Measurements from ENCODE around the gene SNAI3. TPM values are rescaled to one million over a fixed set of nuclear protein-coding genes. Genes with fewer than 3 reads are reported as not detected.

Gene SNAI3
- total RNA-seq, 2 donors from 2014 or later = 1.0 to 1.6 TPM

- no peak for DNase-seq (ENCODE audit: low spot score)
- TF ChIP-seq, protein P1, sequence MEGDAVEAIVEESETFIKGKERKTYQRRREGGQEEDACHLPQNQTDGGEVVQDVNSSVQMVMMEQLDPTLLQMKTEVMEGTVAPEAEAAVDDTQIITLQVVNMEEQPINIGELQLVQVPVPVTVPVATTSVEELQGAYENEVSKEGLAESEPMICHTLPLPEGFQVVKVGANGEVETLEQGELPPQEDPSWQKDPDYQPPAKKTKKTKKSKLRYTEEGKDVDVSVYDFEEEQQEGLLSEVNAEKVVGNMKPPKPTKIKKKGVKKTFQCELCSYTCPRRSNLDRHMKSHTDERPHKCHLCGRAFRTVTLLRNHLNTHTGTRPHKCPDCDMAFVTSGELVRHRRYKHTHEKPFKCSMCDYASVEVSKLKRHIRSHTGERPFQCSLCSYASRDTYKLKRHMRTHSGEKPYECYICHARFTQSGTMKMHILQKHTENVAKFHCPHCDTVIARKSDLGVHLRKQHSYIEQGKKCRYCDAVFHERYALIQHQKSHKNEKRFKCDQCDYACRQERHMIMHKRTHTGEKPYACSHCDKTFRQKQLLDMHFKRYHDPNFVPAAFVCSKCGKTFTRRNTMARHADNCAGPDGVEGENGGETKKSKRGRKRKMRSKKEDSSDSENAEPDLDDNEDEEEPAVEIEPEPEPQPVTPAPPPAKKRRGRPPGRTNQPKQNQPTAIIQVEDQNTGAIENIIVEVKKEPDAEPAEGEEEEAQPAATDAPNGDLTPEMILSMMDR (IDR thresholded peaks at IDR 0.05) = no peak
- no peaks in the 10 kb centered on the region for H3K9me3 ChIP-seq
- H3K27ac ChIP-seq = no peak overlapping the region
- H3K4me3 ChIP-seq = no peak overlapping the region
- H3K4me1 ChIP-seq = no peaks in the 10 kb centered on the region
- H3K36me3 ChIP-seq = peaks cover 68% of the 10 kb centered on the region
- H3K27me3 ChIP-seq = no peaks in the 10 kb centered on the region
These were observed 38.7 kb upstream of the SNAI3 start for GRCh38 chr16:88724855-88725555.

DNA sequence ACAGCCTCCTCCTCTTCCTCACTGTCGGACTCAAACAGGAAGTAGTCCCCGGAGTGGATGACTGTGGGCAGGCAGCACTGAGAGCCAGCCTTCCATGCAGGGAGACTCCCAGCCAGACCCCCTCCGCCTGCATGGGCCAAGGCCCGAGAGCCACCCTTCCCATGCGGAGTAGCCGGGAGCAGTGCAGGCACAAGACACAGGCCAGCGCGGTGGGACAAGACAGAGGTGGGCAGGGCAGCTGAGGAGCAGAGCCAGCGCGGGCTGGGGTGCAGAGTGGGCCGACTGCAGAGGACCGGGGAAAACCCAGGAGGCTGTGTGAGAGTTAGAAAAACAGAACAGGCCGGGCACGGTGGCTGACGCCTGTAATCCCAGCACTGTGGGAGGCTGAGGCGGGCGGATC lies 37.6 kb upstream of the SNAI3 start:
- no peak for DNase-seq (ENCODE audit: low spot score)
- Histone ChIP-seq H3K9me3 (no peaks in the 10 kb centered on the region), H3K4me1 (no peaks in the 10 kb centered on the region), H3K4me3 (no peak overlapping the region), H3K36me3 (peaks cover 78% of the 10 kb centered on the region), H3K27ac (no peak overlapping the region), H3K27me3 (no peaks in the 10 kb centered on the region)
- TF ChIP-seq, protein P1 (IDR thresholded peaks at IDR 0.05) = no peak

DNA sequence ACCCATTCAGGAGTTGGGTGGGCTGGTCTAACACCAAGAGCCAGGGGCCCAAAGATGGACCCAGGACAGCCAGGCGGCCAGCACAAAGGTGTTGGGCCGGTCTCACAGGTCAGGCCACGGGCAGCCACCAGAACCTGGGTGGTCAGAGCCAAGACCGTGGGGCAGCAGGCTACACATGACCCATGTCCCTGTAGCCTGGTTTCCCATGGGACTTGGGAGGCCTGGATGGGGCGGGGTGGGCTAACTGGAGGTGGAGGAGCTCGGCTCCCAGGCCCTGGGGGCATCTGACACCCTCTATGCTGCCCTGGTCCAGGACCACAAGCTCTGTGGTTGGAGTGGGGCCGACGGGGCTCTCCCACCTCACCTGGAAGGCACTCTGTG lies 37.2 kb upstream of the SNAI3 start:
- no peaks in the 10 kb centered on the region for H3K9me3 ChIP-seq
- DNase-seq (ENCODE audit: low spot score) = no peak
- H3K36me3 ChIP-seq = peaks cover 80% of the 10 kb centered on the region
- H3K4me1 ChIP-seq = no peaks in the 10 kb centered on the region
- no peak overlapping the region for H3K4me3 ChIP-seq
- H3K27me3 ChIP-seq = no peaks in the 10 kb centered on the region
- no peak overlapping the region for H3K27ac ChIP-seq
- TF ChIP-seq, protein P1 (IDR thresholded peaks at IDR 0.05) = no peak

GRCh38 chr16:88722784-88723506 lies 36.6 kb upstream of the SNAI3 start:
- TF ChIP-seq, protein P1 (IDR thresholded peaks at IDR 0.05) = no peak
- no peaks in the 10 kb centered on the region for H3K9me3 ChIP-seq
- H3K27ac ChIP-seq = no peak overlapping the region
- no peaks in the 10 kb centered on the region for H3K27me3 ChIP-seq
- H3K4me3 ChIP-seq = no peak overlapping the region
- H3K4me1 ChIP-seq = no peaks in the 10 kb centered on the region
- peaks cover 80% of the 10 kb centered on the region for H3K36me3 ChIP-seq
- no peak for DNase-seq (ENCODE audit: low spot score)

DNA sequence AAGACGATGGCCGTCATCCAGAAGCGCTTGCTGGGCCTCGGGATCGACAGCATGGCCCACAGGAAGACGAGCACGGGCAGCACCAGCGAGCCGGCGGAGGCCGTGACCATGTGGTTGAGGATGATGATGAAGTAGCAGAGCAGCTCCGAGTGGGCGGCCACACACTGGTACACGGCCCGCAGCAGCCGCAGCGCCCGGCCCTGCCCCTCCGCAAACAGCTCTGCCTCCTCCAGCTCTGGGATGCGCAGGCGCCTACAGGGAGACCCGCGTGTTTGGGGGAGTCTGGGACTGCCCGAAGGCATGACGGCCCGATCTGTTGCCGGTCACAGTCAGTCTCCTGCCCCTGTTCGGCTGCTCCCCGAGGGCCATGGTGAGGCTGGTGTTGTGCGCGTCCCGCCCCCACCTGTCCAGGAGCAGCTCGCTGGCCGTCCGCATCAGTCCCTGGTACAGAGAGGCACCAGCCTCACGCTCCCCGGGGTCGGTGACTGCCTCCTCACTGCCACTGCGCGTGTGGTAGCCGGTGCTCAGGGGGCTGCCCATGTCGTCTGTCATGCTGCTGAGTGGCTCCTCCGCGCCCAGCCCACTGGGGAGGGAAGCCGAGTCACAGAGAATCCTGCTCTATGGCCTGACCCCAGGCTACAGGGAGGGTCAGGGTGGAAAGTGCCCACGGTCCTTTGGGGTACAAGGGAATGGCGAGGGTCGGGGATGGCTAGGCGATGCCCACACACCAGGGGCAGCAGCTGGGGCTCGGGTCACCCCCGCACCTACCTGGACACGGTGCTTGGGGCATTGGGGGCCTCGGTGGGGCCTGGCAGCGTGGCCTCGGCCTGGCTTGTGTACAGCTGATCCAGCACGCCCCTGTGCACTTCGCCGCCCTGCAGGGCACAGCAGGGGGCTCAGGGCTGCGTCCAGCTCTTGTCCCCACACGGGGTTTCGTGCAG lies 35.8 kb upstream of the SNAI3 start:
- Histone ChIP-seq H3K9me3 (no peaks in the 10 kb centered on the region), H3K4me1 (no peaks in the 10 kb centered on the region), H3K4me3 (no peak overlapping the region), H3K27me3 (no peaks in the 10 kb centered on the region), H3K27ac (no peak overlapping the region), H3K36me3 (peaks cover 86% of the 10 kb centered on the region)
- TF ChIP-seq, protein P1 (IDR thresholded peaks at IDR 0.05) = no peak
- DNase-seq (ENCODE audit: low spot score) = no peak
